Epithelial cell of esophagus (primary cell): ENCODE results near the gene SLC5A9.
"Not testable (repeated sequence)": the region's sequence is repeated elsewhere in the genome, so short reads cannot be mapped to it uniquely, and the experiment has no call there.

Source experiments
- DNase-seq: peaks from one replicate; pipeline ENCODE4 v3.0.0; 2010; ENCODE audit warnings: low read depth
- H3K4me3 ChIP-seq: 2 replicates; pipeline ENCODE4 v1.5.1; 2011; ENCODE audit warnings: mild to moderate bottlenecking, low read length, control low read depth
- TF ChIP-seq, protein P1 (sequence below): IDR thresholded peaks from 2 replicates; pipeline ENCODE4 v1.5.1; 2011; ENCODE audit warnings: low read depth, mild to moderate bottlenecking, low read length, control low read depth, inconsistent platforms; ENCODE audit not compliant: insufficient read depth; ENCODE audit errors: missing control alignments

The SLC5A9 gene

DNA sequence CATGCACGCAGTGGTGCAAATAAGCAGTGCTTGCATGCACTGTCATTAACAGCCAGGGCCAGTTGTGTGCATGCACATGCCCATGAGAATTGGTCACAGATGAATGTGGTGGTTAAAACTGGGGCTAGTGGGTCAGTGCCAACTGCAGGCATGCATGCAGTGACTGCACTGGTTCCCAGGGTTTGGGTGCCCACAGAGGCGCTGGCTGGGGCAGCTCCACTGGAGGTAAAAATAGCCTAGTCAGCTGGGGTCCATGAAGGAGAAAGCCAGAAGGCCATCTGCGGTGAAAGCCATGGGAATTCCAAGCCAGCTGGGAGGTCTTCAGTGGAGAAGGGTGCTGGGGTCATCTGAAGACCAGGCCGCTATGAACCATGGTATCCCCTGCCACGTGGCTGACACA, 70.2 kb downstream of the SLC5A9 start:
- DNase-seq = no peak
- TF ChIP-seq, protein P1, sequence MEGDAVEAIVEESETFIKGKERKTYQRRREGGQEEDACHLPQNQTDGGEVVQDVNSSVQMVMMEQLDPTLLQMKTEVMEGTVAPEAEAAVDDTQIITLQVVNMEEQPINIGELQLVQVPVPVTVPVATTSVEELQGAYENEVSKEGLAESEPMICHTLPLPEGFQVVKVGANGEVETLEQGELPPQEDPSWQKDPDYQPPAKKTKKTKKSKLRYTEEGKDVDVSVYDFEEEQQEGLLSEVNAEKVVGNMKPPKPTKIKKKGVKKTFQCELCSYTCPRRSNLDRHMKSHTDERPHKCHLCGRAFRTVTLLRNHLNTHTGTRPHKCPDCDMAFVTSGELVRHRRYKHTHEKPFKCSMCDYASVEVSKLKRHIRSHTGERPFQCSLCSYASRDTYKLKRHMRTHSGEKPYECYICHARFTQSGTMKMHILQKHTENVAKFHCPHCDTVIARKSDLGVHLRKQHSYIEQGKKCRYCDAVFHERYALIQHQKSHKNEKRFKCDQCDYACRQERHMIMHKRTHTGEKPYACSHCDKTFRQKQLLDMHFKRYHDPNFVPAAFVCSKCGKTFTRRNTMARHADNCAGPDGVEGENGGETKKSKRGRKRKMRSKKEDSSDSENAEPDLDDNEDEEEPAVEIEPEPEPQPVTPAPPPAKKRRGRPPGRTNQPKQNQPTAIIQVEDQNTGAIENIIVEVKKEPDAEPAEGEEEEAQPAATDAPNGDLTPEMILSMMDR = no peak
- H3K4me3 ChIP-seq = no peak overlapping the region

DNA sequence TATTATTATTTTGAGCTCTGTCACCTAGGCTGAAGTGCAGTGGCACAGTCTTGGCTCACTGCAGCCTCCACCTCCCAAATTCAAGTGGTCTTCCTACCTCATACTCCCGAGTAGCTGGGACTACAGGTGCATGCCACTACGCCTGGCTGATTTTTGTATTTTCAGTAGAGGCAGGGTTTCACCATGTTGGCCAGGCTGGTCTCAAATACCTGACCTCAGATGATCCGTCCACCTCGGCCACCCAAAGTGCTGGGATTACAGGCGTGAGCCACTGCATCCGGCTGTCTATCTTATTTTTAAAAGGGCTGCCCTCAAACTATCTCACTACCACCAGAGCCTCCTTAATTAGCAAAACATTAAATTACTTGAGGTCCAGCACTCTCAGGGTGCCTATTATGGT, 71.6 kb downstream of the SLC5A9 start:
- not testable (repeated sequence) for DNase-seq

DNA sequence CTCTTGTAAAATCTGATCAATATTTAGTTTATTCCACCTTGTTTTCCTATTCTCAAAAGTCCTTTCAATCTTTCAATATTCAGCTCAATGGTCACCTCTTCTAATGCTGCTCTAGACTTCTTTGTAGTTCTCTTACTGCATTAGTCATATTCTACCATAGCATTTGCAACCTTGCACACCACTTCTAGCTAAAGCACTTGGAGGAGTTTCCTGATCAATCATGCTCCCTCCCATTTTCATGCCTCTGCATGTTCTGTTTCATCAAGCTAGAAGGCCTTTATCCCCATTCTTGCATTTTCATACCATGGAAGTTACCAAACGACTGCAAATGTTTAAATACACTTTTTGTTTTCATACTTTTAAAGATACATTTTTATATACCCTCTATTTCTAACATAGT, 72.1 kb downstream of the SLC5A9 start:
- TF ChIP-seq, protein P1 = no peak
- H3K4me3 ChIP-seq = no peak overlapping the region
- peak; percentile 87 for DNase-seq

More for the DNA sequence above, 71.6 kb downstream of the SLC5A9 start:
- H3K4me3 ChIP-seq = not testable (repeated sequence)
